WI38 (cell line): Measurements from ENCODE around the gene OOSP1.
"Not testable (repeated sequence)": the region's sequence is repeated elsewhere in the genome, so short reads cannot be mapped to it uniquely, and the experiment has no call there.

Experiments
- H3K4me3 ChIP-seq: 2 replicates; pipeline ENCODE4 v1.5.1; 2011; ENCODE audit warnings: low read depth, mild to moderate bottlenecking, control low read depth, low read length
- TF ChIP-seq, protein P1 (sequence below): IDR thresholded peaks from 2 replicates; pipeline ENCODE4 v1.5.1; 2012; ENCODE audit warnings: low read depth, mild to moderate bottlenecking, control low read depth, low read length

The OOSP1 gene

DNA sequence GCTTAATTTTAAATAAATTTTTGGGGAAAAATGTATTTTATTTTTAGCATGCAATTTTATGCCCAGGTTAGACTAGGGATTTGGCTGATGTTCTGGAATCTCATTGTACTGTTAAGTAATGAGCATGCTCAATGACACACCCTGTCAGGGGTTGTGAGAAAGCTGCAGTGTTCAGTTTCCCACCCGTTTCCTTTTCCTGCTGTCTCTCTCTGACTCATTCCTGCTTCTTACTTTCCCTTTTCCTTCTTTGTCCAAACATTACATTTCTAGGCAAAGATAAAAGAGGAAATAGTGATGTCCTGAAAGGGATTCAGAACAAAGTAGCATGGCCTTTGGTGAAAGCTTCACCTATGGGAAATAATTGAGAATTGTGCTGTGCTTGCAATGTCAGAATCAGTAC, 36.9 kb upstream of the OOSP1 start:
- TF ChIP-seq, protein P1, sequence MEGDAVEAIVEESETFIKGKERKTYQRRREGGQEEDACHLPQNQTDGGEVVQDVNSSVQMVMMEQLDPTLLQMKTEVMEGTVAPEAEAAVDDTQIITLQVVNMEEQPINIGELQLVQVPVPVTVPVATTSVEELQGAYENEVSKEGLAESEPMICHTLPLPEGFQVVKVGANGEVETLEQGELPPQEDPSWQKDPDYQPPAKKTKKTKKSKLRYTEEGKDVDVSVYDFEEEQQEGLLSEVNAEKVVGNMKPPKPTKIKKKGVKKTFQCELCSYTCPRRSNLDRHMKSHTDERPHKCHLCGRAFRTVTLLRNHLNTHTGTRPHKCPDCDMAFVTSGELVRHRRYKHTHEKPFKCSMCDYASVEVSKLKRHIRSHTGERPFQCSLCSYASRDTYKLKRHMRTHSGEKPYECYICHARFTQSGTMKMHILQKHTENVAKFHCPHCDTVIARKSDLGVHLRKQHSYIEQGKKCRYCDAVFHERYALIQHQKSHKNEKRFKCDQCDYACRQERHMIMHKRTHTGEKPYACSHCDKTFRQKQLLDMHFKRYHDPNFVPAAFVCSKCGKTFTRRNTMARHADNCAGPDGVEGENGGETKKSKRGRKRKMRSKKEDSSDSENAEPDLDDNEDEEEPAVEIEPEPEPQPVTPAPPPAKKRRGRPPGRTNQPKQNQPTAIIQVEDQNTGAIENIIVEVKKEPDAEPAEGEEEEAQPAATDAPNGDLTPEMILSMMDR: no peak
- H3K4me3 ChIP-seq: no peak overlapping the region

DNA sequence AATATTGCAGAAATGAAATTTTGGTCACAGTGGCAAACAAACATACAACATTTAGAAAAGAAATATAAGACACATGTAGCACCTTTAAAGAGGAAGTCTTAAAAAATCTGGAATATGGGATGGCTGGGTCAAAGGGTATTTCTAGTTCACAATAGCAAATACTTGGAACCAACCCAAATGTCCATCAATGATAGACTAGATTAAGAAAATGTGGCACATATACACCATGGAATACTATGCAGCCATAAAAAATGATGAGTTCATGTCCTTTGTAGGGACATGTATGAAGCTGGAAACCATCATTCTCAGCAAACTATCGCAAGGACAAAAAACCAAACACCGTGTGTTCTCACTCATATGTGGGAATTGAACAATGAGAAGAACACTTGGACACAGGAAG, 34.7 kb upstream of the OOSP1 start:
- H3K4me3 ChIP-seq: not testable (repeated sequence)

DNA sequence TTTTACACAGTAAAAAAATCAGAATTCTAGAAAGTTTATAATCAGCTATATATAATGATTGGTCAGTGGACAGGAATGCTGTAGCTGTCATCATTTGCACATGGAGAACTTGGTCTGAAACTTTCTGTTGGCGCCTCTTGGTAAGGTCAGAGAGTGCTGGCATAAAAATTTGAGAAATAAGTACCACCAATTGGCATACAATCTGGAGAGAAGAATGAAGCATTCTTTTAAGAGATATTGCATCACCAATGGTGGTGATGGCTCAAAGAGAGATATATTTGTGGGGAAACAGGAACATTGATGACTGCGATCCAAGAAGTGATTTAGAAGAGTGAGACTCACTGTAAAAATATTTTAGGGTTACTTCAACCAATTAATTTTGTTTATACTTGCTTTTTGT, 19.8 kb upstream of the OOSP1 start:
- TF ChIP-seq, protein P1: no peak
- no peak overlapping the region for H3K4me3 ChIP-seq

DNA sequence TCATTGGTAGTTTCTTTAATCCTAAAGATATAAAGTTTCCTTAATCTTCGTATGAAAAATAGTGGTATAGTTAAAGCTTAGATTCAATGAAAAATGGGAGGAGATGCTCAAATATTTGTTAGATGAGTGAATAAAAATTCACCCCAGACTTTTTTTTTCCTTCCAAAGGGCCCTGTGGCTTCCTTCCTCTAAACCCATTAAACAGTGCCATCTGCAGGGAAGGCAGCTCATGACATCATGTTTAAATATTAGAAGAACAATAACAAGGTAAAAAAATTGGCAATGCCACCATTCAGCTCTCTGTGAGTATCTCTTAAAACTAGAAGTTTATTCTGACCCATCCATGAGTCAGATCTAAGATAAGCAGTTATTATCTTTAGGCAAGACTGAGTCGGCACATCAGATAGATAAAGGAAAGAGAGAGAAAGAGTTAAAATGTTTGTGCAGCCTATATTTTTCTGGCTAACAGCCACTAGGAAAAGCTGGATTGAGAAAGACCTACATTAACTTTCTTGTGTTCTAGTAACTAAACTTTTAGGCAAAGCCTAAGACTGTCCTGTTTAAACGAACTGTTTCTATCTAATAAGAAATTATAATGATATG, 19.1 kb upstream of the OOSP1 start:
- TF ChIP-seq, protein P1: no peak
- no peak overlapping the region for H3K4me3 ChIP-seq

DNA sequence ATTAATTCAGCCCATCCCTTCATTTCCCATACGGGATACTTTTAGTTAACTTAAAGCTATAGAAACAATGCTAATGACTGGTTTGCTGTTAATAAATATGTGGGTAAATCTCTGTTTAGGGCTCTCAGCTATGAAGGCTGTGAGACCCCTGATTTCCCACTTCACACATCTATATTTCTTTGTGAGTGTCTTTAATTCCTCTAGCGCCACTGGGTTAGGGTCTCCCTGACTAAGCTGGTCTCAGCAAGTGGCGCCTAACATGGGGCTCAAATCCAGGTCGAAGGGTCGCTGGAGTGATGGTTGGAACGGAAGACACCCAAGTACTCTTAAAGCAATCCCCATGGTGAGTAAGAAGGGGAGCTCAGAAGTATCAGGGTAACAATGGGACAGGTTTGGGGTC, 14.4 kb upstream of the OOSP1 start:
- H3K4me3 ChIP-seq: no peak overlapping the region
- TF ChIP-seq, protein P1: no peak

DNA sequence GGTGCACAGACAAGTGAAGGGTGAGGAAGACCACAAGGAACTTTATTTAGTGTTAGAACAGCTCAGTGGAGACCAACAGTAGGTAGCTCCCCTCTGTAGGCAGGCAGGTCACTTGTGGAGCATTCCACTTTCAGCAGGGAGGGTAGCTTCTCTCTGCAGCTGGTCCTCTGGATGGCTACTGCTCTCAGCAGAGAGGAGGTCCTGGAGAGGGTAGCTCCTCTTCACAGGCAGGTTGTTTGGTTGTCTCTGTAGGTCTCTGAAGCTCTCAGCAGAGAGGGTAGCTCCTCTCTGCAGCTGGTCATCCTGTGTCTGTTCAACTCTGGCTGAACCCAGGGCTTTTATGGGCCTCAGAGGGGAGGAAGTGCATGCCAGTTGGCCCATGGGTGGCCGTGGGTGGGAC, 6.5 kb upstream of the OOSP1 start:
- no peak overlapping the region for H3K4me3 ChIP-seq
- TF ChIP-seq, protein P1: no peak

DNA sequence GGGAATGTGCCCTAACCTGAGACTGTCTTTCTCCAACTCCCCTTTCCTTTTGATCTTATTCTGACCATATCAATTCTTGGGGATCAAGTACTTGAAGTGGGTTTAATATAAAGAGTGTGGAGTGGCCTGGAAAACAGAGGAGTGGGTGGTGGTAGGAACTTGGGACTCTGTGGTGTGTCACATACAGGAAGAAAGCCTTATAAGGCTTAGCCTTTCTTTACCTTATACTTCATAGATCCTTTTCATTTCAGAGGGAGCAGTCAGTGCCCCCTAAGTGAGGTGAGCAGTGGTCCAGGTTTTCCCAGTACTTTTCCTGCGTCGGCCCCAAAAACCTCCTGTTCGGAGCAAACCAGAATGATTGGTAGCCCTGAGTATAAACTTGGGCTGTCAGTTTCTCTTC, 486 bp downstream of the OOSP1 start:
- H3K4me3 ChIP-seq: no peak overlapping the region
- TF ChIP-seq, protein P1: no peak

DNA sequence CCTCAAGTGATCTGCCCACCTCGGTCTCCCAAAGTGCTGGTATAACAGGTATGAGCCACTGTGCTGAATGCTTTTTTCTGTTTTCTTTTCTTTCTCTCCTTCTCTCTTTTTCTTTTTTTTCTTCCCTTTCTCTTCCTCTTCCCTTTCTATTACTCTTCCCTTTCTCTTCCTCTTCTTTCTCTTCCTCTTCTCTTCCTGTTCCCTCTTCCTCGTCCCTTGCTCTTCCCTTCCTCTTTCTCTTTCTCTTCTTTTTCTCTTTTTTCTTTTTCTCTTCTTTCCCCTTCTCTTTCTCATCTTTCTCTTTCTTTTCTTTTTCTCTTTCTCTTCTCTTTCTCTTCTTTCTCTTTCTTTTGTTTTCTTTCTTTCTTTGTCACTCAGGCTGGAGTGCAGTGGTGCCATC, 1.2 kb downstream of the OOSP1 start:
- H3K4me3 ChIP-seq: no peak overlapping the region
- TF ChIP-seq, protein P1: no peak
